Gastroesophageal sphincter (tissue), 4 donors: ENCODE data around the gene CES2. TPM values are rescaled to one million over a fixed set of nuclear protein-coding genes. Genes with fewer than 3 reads are reported as not detected.
A peak's percentile ranks its signal among the peaks of the same experiment; 100 is the strongest.

Source experiments
- ATAC-seq: fragments of 150-250 bp; one replicate; pipeline ENCODE4 v1.9.1; 2016; ENCODE audit warnings: mild to moderate bottlenecking, moderate library complexity
- H3K27ac ChIP-seq, 4 donors: fragments of 200-600 bp; sonication (generic) in 3 of 4; 1 replicate in 3 of 4; 2 replicates in 1 of 4; pipeline ENCODE4 v1.5.1; 2016 to 2019
- H3K27me3 ChIP-seq: fragments of 200-600 bp; sonication (generic); one replicate; pipeline ENCODE4 v1.5.1; 2019
- H3K36me3 ChIP-seq, 2 donors: fragments of 200-600 bp; sonication (generic); one replicate each; pipeline ENCODE4 v1.5.1; 2019; ENCODE audit warnings: control low read depth in 1 of 2
- H3K4me1 ChIP-seq, 3 donors: fragments of 200-600 bp; sonication (generic); 1 replicate in 2 of 3; 2 replicates in 1 of 3; pipeline ENCODE4 v1.5.1; 2016 to 2019; ENCODE audit warnings: control low read depth in 2 of 3
- H3K4me3 ChIP-seq, 2 donors: fragments of 200-600 bp; sonication (generic); one replicate each; pipeline ENCODE4 v1.5.1; 2019; ENCODE audit warnings: mild to moderate bottlenecking in 1 of 2, moderate library complexity in 1 of 2
- H3K9me3 ChIP-seq, 3 donors: fragments of 200-600 bp; sonication (generic); one replicate each; pipeline ENCODE4 v1.5.1; 2017 to 2019; ENCODE audit warnings: control low read depth in 2 of 3
- EP300 ChIP-seq: sonication (generic); formaldehyde crosslinking; IDR thresholded peaks from one replicate; pipeline ENCODE4 v1.6.1; 2017; ENCODE audit warnings: antibody characterized with exemption, mild to moderate bottlenecking
- POLR2A ChIP-seq, 2 donors: fragments of 450-650 bp; IDR thresholded peaks; one replicate each; pipeline ENCODE4 v1.6.1; 2017; ENCODE audit warnings: antibody characterized with exemption in 2 of 2, mild to moderate bottlenecking in 2 of 2, moderate library complexity in 1 of 2
- POLR2AphosphoS5 ChIP-seq: sonication (generic); formaldehyde crosslinking; IDR thresholded peaks from one replicate; pipeline ENCODE4 v1.6.1; 2017; ENCODE audit warnings: antibody characterized with exemption
- WGBS, 2 donors: methylation state at CpG; one replicate each; pipeline ENCODE4 v1.1.5; 2018; ENCODE audit warnings: low coverage in 1 of 2; 5-methylcytosine and 5-hydroxymethylcytosine counted together
- total RNA-seq, 4 donors: library from RNA; depleted of rRNA; stranded (reverse); fragments of >200 nt; gene quantifications; one replicate each; pipeline ENCODE4 v1.1.0, GENCODE V29; 2016
- TF ChIP-seq, protein P1 (sequence below), 4 experiments: fragments of 200-600 bp in 2 of 4; fragments of 450-650 bp in 2 of 4; sonication (generic) in 1 of 4; IDR thresholded peaks; one replicate each; pipeline ENCODE4 v1.5.1; 2017 to 2019; ENCODE audit warnings: antibody characterized with exemption in 4 of 4, mild to moderate bottlenecking in 2 of 4, moderate library complexity in 2 of 4

Gene CES2
- total RNA-seq, 4 donors from 2014 or later, result 25.9 to 32.6 (median 26.3) TPM

DNA sequence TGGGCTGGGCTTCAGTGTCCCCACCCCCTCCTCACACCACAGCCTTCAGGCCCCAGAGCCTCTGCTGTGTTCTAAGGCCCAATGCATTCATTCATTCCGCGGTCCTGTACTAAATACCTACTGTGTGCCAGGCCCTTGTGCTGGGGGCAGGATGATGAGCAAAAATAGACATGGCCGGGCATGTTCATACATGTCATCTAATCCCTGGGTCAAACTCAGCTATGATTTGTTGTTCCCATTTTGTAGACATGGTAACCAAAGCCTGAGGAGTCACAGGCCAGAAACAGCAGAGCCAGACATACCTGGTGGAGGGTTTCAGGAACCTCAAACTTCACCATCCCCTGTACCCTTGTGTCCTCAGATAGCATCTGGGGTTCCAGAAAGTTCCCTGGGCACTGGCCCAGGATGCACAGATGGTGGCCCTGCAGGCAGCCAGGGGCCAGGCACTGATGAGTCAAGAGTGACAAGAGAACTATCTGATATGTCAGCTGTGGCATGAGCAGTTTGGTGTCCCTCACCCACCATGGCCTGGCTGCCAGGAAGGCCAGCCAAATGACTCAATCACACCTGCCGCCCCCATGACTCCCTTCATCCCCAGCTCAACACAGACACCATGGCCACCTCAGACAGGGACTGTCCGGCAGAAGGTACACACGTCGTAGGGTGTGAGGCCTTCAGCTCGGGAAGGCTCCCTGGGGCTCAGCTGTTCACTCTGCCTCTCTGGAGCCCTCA, 7.2 kb upstream of the CES2 start:
- H3K4me3 ChIP-seq, result no peak overlapping the region
- ATAC-seq, result no peak
- no peak for TF ChIP-seq POLR2A (IDR thresholded peaks at IDR 0.05)
- TF ChIP-seq, protein P1, sequence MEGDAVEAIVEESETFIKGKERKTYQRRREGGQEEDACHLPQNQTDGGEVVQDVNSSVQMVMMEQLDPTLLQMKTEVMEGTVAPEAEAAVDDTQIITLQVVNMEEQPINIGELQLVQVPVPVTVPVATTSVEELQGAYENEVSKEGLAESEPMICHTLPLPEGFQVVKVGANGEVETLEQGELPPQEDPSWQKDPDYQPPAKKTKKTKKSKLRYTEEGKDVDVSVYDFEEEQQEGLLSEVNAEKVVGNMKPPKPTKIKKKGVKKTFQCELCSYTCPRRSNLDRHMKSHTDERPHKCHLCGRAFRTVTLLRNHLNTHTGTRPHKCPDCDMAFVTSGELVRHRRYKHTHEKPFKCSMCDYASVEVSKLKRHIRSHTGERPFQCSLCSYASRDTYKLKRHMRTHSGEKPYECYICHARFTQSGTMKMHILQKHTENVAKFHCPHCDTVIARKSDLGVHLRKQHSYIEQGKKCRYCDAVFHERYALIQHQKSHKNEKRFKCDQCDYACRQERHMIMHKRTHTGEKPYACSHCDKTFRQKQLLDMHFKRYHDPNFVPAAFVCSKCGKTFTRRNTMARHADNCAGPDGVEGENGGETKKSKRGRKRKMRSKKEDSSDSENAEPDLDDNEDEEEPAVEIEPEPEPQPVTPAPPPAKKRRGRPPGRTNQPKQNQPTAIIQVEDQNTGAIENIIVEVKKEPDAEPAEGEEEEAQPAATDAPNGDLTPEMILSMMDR (IDR thresholded peaks at IDR 0.05), result no peak
- TF ChIP-seq POLR2AphosphoS5, result no peak
- TF ChIP-seq EP300, result no peak
- H3K9me3 ChIP-seq, result no peaks in the 10 kb centered on the region
- H3K4me1 ChIP-seq, result peaks cover under 1 to 72% (median 27%) of the 10 kb centered on the region in 3 donors
- H3K27ac ChIP-seq, result peak overlapping the region in 3 of 4 donors; percentile 12 to 96 (median 92)
- 80 to 86% methylated on average over 3 of the region's 8 CpGs for WGBS, 2 donors
- H3K27me3 ChIP-seq, result peaks cover 3% of the 10 kb centered on the region
- peaks cover 0 to 18% of the 10 kb centered on the region in 2 donors for H3K36me3 ChIP-seq

DNA sequence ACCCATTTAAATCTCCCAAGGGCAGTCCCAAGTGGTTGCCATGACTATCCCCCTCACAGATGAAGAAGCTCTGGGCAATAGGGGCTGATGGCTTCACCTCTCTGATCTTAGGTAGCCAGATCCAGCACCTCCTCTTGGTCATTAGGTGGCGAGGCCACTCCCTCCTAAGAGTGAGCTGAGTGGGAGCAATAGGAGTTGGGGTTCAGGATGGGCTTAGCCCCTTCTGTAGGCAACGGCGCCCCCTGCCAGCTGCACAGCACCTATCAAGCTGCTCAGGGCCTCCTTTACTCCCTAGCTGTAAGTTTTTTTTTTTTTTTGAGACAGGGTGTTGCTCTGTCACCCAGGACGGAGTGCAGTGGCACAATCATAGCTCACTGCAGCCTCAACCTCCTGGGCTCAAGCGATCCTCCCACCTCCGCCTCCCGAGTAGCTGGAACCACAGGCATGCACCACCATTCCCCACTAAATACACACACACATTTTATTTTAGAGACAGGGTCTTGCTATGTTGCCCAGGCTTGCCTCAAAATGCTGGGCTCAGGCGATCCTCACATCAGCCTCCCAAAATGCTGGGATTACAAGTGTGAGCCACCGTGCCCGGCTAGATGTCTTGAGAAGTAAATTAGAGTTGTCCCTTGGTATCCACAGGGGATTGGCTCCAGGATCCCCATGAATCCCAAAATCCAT, 6.5 kb upstream of the CES2 start:
- Histone ChIP-seq H3K36me3 (peaks cover 0 to 18% of the 10 kb centered on the region in 2 donors), H3K4me3 (no peak overlapping the region), H3K27ac (peak overlapping the region in 2 of 4 donors; percentile 12 to 92), H3K4me1 (peaks cover 5 to 70% (median 25%) of the 10 kb centered on the region in 3 donors), H3K27me3 (no peaks in the 10 kb centered on the region), H3K9me3 (no peaks in the 10 kb centered on the region)
- no peak for ATAC-seq
- TF ChIP-seq, protein P1 (IDR thresholded peaks at IDR 0.05), result peak in 3 of 4 experiments; percentile 10 to 51 (median 27)
- no peak for TF ChIP-seq EP300
- WGBS, 2 donors, result 40 to 64% methylated on average over 4 to 6 of the region's 10 CpGs

DNA sequence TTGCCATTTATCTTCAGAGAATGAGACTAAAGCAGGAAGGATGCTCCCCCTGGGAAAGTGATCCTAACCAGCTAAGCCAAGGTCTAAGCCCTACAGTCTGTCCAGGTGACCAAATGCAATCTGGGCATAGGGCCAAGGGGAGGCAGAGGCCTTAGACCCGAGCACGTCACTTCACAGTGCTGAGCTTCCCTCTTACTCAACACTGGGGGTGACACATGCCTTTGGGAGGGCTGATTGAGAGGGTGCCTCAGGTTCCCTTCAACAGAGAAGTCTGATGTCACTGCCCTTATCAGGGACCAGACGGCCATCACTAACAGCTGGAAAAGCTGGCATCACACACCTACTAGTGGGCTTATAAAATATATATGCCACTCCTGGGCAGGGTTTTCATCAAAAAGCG, 5.1 kb upstream of the CES2 start:
- no peak for TF ChIP-seq POLR2A (IDR thresholded peaks at IDR 0.05)
- no peak for TF ChIP-seq POLR2AphosphoS5
- no peak for TF ChIP-seq EP300
- TF ChIP-seq, protein P1 (IDR thresholded peaks at IDR 0.05), result no peak
- Histone ChIP-seq H3K4me1 (peaks cover 5 to 60% (median 24%) of the 10 kb centered on the region in 3 donors), H3K27ac (no peak overlapping the region), H3K4me3 (no peak overlapping the region), H3K36me3 (peaks cover 0 to 18% of the 10 kb centered on the region in 2 donors), H3K27me3 (no peaks in the 10 kb centered on the region), H3K9me3 (no peaks in the 10 kb centered on the region)
- ATAC-seq, result no peak
- WGBS, 2 donors, result 100% methylated on average over 1 to 2 of the region's 4 CpGs

DNA sequence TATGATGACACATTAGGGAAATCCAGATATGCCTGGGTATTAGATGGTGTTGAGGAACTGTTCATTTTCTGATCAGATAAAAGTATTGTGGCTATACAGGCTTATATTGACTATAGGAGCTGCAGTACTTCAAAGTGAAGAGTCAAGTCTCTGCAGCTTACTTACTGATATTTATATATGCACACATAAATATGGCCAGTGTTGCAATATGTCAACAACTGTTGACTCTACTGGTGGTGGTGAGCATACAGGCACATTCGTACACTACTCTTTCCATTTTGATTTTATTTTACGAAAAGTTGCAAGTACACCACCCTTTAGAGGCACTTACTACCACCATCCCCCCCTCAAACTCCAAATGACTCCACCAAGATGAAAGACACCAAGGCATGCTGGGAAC, 3.7 kb upstream of the CES2 start:
- no peak for ATAC-seq
- Histone ChIP-seq H3K4me3 (no peak overlapping the region), H3K27ac (no peak overlapping the region), H3K9me3 (no peaks in the 10 kb centered on the region), H3K36me3 (peaks cover 0 to 19% of the 10 kb centered on the region in 2 donors), H3K4me1 (peaks cover 5 to 60% (median 31%) of the 10 kb centered on the region in 3 donors), H3K27me3 (no peaks in the 10 kb centered on the region)
- WGBS, 2 donors, result 56 to 73% methylated on average over 2 of the region's 2 CpGs
- no peak for TF ChIP-seq EP300
- no peak for TF ChIP-seq POLR2AphosphoS5
- TF ChIP-seq POLR2A (IDR thresholded peaks at IDR 0.05), result no peak
- TF ChIP-seq, protein P1 (IDR thresholded peaks at IDR 0.05), result no peak
